H9 (cell line): ENCODE data around the gene ATF2. TPM values are rescaled to one million over a fixed set of nuclear protein-coding genes. Genes with fewer than 3 reads are reported as not detected.

Experiments used
- DNase-seq: peaks from one replicate; pipeline ENCODE4 v3.0.0-alpha.2; 2017
- H2AFZ ChIP-seq: one replicate; pipeline ENCODE4 v1.6.1; 2013; ENCODE audit warnings: mild to moderate bottlenecking, low read length, control low read depth, moderate library complexity
- H2AK5ac ChIP-seq: 2 replicates; pipeline ENCODE4 v1.6.1; 2013; ENCODE audit warnings: low read length, control low read depth, mixed read lengths; ENCODE audit not compliant: insufficient read length
- H2BK120ac ChIP-seq: one replicate; pipeline ENCODE4 v1.6.1; 2013; ENCODE audit warnings: low read depth, mild to moderate bottlenecking, low read length, control low read depth, inconsistent platforms; ENCODE audit not compliant: poor library complexity, severe bottlenecking
- H2BK12ac ChIP-seq: 2 replicates; pipeline ENCODE4 v1.6.1; 2013; ENCODE audit warnings: low read length, control low read depth, mixed read lengths, low read depth; ENCODE audit not compliant: insufficient read length
- H2BK15ac ChIP-seq: 2 replicates; pipeline ENCODE4 v1.6.1; 2013; ENCODE audit warnings: low read depth, low read length, control low read depth
- H2BK20ac ChIP-seq: one replicate; pipeline ENCODE4 v1.6.1; 2013; ENCODE audit warnings: low read depth, mild to moderate bottlenecking, low read length, control low read depth, inconsistent platforms; ENCODE audit not compliant: poor library complexity, severe bottlenecking
- H2BK5ac ChIP-seq: 2 replicates; pipeline ENCODE4 v1.6.1; 2013; ENCODE audit warnings: low read length, control low read depth, mixed read lengths; ENCODE audit not compliant: insufficient read length
- H3K14ac ChIP-seq: 2 replicates; pipeline ENCODE4 v1.6.1; 2013; ENCODE audit warnings: low read length, control low read depth; ENCODE audit not compliant: insufficient read depth
- H3K18ac ChIP-seq: 2 replicates; pipeline ENCODE4 v1.6.1; 2013; ENCODE audit warnings: low read depth, mild to moderate bottlenecking, mixed read lengths, low read length, control low read depth; ENCODE audit not compliant: insufficient read length
- H3K23ac ChIP-seq: 2 replicates; pipeline ENCODE4 v1.6.1; 2013; ENCODE audit warnings: low read length, control low read depth, mixed read lengths, low read depth; ENCODE audit not compliant: insufficient read length
- H3K23me2 ChIP-seq: 2 replicates; pipeline ENCODE4 v1.6.1; 2013; ENCODE audit warnings: low read depth, mild to moderate bottlenecking, mixed read lengths, low read length, control low read depth; ENCODE audit not compliant: insufficient read length, poor library complexity, severe bottlenecking
- H3K27ac ChIP-seq: 2 replicates; pipeline ENCODE4 v1.5.1; 2013; ENCODE audit warnings: low read length, control low read depth, mixed read lengths, low read depth; ENCODE audit not compliant: insufficient read length
- H3K27me3 ChIP-seq: 2 replicates; pipeline ENCODE4 v1.6.1; 2013; ENCODE audit warnings: low read length, control low read depth, inconsistent platforms; ENCODE audit not compliant: insufficient read depth
- H3K4ac ChIP-seq: 2 replicates; pipeline ENCODE4 v1.6.1; 2013; ENCODE audit warnings: low read depth, mild to moderate bottlenecking, control low read depth, inconsistent platforms, low read length, moderate library complexity
- H3K4me1 ChIP-seq: 2 replicates; pipeline ENCODE4 v1.6.1; 2013; ENCODE audit warnings: low read length, control low read depth, inconsistent platforms; ENCODE audit not compliant: insufficient read depth
- H3K4me2 ChIP-seq: 2 replicates; pipeline ENCODE4 v1.6.1; 2013; ENCODE audit warnings: low read length, control low read depth, mixed read lengths; ENCODE audit not compliant: insufficient read length, insufficient read depth
- H3K56ac ChIP-seq: 2 replicates; pipeline ENCODE4 v1.6.1; 2013; ENCODE audit warnings: low read depth, mild to moderate bottlenecking, mixed read lengths, low read length, control low read depth; ENCODE audit not compliant: insufficient read length
- H3K79me1 ChIP-seq: 2 replicates; pipeline ENCODE4 v1.6.1; 2013; ENCODE audit warnings: low read depth, mild to moderate bottlenecking, moderate library complexity, low read length, control low read depth, inconsistent platforms; ENCODE audit not compliant: insufficient read depth, poor library complexity, severe bottlenecking
- H3K79me2 ChIP-seq: 2 replicates; pipeline ENCODE4 v1.6.1; 2013; ENCODE audit warnings: low read length, control low read depth, inconsistent platforms; ENCODE audit not compliant: insufficient read depth
- H3K9ac ChIP-seq: 2 replicates; pipeline ENCODE4 v1.6.1; 2013; ENCODE audit warnings: low read length, control low read depth, mixed read lengths; ENCODE audit not compliant: insufficient read length; ENCODE audit errors: extremely low read depth
- H3K9me3 ChIP-seq: one replicate; pipeline ENCODE4 v1.6.1; 2013; ENCODE audit warnings: low read depth, low read length, inconsistent platforms; ENCODE audit not compliant: control insufficient read depth
- H3T11ph ChIP-seq: one replicate; pipeline ENCODE4 v1.6.1; 2013; ENCODE audit warnings: mild to moderate bottlenecking, low read length, control low read depth, inconsistent platforms
- H4K20me1 ChIP-seq: one replicate; pipeline ENCODE4 v1.6.1; 2013; ENCODE audit not compliant: control insufficient read depth, insufficient read length, insufficient read depth
- H4K5ac ChIP-seq: 2 replicates; pipeline ENCODE4 v1.6.1; 2013; ENCODE audit warnings: low read depth, mild to moderate bottlenecking, mixed read lengths, low read length, control low read depth; ENCODE audit not compliant: insufficient read length
- H4K8ac ChIP-seq: replicated peaks from 2 replicates; pipeline ENCODE4 v1.6.1; 2013; ENCODE audit warnings: low read length, control low read depth, mixed read lengths, low read depth; ENCODE audit not compliant: insufficient read length
- H4K91ac ChIP-seq: 2 replicates; pipeline ENCODE4 v1.6.1; 2013; ENCODE audit warnings: low read depth, mild to moderate bottlenecking, moderate library complexity, mixed read lengths, low read length, control low read depth; ENCODE audit not compliant: insufficient read length
- H3K27ac Mint-ChIP-seq, 3 experiments: 2 replicates in 2 of 3; 3 replicates in 1 of 3; pipeline ENCODE4 v1.8.0; 2020 to 2021; ENCODE audit warnings: mixed read lengths in 3 of 3, mild to moderate bottlenecking in 1 of 3, moderate library complexity in 1 of 3
- H3K27me3 Mint-ChIP-seq: 2 replicates; pipeline ENCODE4 v1.8.0; 2021; ENCODE audit warnings: low read depth, mild to moderate bottlenecking, moderate library complexity, mixed read lengths
- H3K36me3 Mint-ChIP-seq, 3 experiments: 2 replicates in 2 of 3; 3 replicates in 1 of 3; pipeline ENCODE4 v1.8.0; 2020 to 2021; ENCODE audit warnings: low read depth in 3 of 3, mixed read lengths in 3 of 3; ENCODE audit not compliant: insufficient read depth in 1 of 3
- H3K4me1 Mint-ChIP-seq, 2 experiments: 2 replicates each; pipeline ENCODE4 v1.8.0; 2020; ENCODE audit warnings: mixed read lengths in 2 of 2
- H3K4me3 Mint-ChIP-seq, 2 experiments: 2 replicates in 1 of 2; 3 replicates in 1 of 2; pipeline ENCODE4 v1.8.0; 2020 to 2021; ENCODE audit warnings: mild to moderate bottlenecking in 2 of 2, mixed read lengths in 2 of 2, moderate library complexity in 1 of 2
- H3K9me3 Mint-ChIP-seq, 2 experiments: 2 replicates in 1 of 2; 3 replicates in 1 of 2; pipeline ENCODE4 v1.8.0; 2020; ENCODE audit warnings: mild to moderate bottlenecking in 2 of 2, mixed read lengths in 2 of 2, moderate library complexity in 1 of 2
- CTCF ChIP-seq: fragments of 200-600 bp; sonication (generic); conservative IDR thresholded peaks from 3 replicates; pipeline ENCODE4 v1.8.0; 2021; ENCODE audit warnings: antibody characterized with exemption, mild to moderate bottlenecking
- total RNA-seq: library from RNA; stranded (reverse); gene quantifications from 2 replicates; pipeline ENCODE4 v1.2.1, GENCODE V29; 2021

Gene ATF2
- total RNA-seq, 1 experiment from 2014 or later: 40.9 TPM

- H3K23me2 ChIP-seq: no peaks in the 10 kb centered on the region
- no peak overlapping the region for H3K27ac ChIP-seq
- H2BK5ac ChIP-seq: no peak overlapping the region
- no peak overlapping the region for H3K9ac ChIP-seq
- H3K14ac ChIP-seq: no peak overlapping the region
- no peak overlapping the region for H3K4me2 ChIP-seq
- peaks cover 8% of the 10 kb centered on the region for H3K79me1 ChIP-seq
- H3K9me3 Mint-ChIP-seq: no peaks in the 10 kb centered on the region
- no peaks in the 10 kb centered on the region for H4K20me1 ChIP-seq
- H3K18ac ChIP-seq: no peak overlapping the region
- no peaks in the 10 kb centered on the region; the same call in 1 of the 2 replicates for H3K4me1 ChIP-seq
- H2BK15ac ChIP-seq: no peak overlapping the region
- H4K5ac ChIP-seq: no peak overlapping the region
- no peak overlapping the region for H3T11ph ChIP-seq
- H4K91ac ChIP-seq: no peak overlapping the region
- DNase-seq: no peak
- no peaks in the 10 kb centered on the region; the same call in 1 of the 2 replicates for H3K27me3 ChIP-seq
- H2BK120ac ChIP-seq: no peak overlapping the region
- no peak overlapping the region for H2BK12ac ChIP-seq
- no peak for TF ChIP-seq CTCF
- H4K8ac ChIP-seq: no peak overlapping the region
- no peak overlapping the region for H3K23ac ChIP-seq
- H3K36me3 Mint-ChIP-seq: peaks cover 6 to 9% (median 7%) of the 10 kb centered on the region in 3 experiments; a peak in 6 of 7 replicates
- peaks cover 38% of the 10 kb centered on the region; the same call in 1 of the 2 replicates for H3K79me2 ChIP-seq
- H3K27ac Mint-ChIP-seq: peak overlapping the region in 1 of 3 experiments; percentile 73; a peak in 2 of 7 replicates
- H2AK5ac ChIP-seq: no peak overlapping the region
- H2BK20ac ChIP-seq: no peak overlapping the region
- H3K9me3 ChIP-seq: no peaks in the 10 kb centered on the region
- H2AFZ ChIP-seq: no peak overlapping the region
- no peak overlapping the region for H3K4me3 Mint-ChIP-seq
- no peak overlapping the region for H3K56ac ChIP-seq
- peaks cover 21% of the 10 kb centered on the region in 2 experiments for H3K4me1 Mint-ChIP-seq
- no peaks in the 10 kb centered on the region for H3K27me3 Mint-ChIP-seq
- H3K4ac ChIP-seq: no peak overlapping the region
These were observed 13.3 kb downstream of the ATF2 start for GRCh38 chr2:175154661-175155082.
